A204.1 (cell line): ENCODE data around the gene EHBP1L1.

Experiments
- FAIRE-seq: peaks from 2 replicates; lab custom pipeline; 2012; peaks lifted over from hg19 to GRCh38; lab: Jason Lieb, UNC

EHBP1L1 gene

DNA sequence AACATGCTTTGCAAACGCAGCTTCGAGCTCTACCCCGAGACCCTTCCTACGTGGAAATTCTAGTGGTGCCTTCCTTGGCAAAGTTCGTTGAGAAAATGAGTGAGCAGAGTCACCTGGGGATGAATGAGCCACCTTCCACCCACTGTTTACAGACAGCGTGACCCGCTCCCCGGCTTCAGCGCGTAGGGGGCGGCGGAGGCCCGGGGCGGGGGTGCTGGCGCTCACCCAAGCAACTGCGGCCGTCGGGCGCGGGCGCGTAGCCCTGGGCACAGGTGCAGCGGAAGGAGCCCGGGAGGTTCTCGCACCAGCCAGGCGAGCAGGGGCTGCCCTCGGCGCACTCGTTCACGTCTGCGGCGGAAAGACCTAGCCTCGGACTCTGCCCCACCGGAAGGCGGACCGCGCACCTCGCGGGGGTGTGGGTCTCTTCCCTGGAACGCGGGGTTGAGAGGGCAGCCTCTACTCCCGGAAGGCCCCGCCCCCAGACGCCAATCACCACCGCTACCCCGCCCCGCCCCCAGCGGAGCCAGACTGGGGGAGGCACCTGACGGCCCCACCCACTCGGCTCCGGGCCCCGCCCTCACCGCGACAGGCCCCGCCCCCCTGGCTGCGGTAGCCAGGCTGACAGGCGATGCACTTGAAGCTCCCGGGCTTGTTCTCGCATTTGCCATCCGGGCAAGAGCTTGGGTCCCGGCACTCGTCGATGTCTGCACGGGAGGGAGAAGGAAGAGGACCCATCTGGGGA is 29.5 kb upstream of the EHBP1L1 start:
- FAIRE-seq: no peak

DNA sequence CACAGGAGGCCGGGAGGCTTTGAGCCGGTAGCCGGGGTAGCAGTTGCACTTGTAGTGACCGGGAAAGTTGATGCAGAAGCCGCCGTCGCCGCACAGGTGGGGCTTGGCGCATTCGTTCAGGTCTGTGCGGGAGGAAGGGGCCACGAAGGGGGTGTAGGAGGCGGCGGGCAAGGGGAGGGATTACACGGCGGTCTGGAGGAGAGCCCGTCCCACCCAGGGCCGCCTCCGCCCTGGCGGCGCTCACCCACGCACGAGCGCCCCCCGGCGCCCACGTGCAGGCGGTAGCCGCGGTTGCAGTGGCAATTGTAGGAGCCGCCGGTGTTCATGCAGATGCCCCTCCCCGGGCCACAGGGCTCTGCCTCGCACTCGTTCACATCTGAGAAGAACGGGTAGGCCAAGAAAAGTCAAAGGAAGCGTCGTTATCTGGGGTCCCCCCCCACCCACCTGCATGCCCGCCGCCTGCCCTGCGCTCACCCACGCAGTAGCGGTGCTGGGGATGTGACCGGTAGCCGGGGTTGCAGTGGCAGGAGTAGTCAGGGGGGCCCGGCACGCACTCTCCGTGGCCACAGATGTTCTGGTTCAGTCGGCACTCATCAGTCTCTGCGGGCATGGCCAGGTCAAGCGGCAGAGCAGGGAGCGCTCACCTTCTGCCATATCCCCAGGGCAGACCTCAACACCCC is 28.3 kb upstream of the EHBP1L1 start:
- FAIRE-seq: no peak

DNA sequence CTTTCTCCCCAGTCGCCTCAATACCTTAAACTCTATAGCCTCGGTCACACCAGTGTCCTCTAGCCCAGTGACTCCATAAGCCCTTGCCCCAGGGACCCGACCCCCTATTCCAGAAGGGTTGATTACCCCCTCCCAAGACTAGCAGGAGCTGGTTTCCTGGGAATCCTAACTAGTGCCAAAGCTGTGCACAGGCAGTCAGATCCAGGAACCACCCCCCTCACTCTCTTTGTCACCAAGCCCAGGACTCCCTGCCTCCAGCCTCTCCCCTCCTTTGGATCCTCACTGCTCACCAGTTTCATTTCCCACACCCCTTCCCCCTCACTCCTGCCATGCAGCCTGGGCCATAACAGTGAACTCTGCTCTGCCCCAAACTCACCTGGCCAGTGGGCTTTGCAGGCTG is 27.5 kb upstream of the EHBP1L1 start:
- no peak for FAIRE-seq

DNA sequence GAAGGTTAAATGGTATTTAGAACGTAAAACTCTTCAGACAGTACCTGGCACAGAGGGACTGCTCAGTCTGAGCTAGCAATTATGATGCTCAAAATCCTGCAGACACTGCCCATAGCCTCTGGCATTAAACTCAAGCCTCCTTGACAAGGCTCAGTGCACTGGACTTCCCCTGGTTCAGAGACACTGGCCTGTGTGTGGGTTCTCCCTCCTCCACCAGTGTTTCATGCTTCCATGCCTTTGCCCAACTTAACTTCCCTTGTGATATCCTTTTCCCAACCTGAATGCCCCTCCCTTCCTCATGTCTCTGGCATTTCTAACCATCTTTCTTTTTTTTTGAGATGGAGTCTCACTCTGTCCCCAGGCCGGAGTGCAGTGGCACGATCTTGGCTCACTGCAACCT is 26.8 kb upstream of the EHBP1L1 start:
- no peak for FAIRE-seq

DNA sequence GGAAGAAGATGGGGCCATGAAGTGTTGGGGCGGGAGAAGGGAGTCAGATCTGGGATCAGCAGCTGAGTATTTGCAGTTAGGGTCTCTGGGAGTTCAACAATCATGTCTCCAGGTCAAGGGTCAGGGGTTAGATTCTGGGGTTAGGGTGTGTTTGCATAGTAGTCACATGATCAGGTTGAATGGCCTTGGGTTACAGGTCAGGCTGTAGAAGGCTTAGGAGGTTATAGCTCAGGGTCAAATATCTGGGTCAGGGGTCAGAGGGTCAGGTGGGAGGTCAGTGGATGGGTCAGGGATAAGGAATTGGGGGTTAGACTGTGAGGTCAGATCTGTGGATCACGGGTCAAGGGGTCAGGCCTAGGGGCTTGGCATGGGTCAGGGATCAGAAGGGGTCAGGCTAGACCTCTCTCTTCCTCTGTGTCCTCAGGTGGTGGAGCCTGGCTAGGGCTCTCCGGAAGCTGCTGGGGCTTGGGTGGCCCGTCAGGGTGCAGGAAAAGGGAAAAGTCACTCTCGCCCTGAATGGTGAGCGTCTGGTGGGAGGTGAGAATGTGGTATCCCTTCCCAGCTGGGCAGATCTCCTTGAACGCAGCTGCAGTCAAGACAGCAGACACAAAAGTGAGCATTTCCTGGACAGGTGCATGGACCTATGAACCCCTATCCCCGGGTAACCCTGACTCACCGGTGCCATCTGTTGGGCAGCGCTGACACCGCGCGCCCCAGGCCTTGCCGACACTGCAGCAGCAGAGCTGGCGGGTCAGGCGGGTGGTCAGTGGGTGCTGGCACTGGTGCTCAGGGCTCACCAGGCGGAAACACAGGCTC is 24.1 kb upstream of the EHBP1L1 start:
- FAIRE-seq: no peak

DNA sequence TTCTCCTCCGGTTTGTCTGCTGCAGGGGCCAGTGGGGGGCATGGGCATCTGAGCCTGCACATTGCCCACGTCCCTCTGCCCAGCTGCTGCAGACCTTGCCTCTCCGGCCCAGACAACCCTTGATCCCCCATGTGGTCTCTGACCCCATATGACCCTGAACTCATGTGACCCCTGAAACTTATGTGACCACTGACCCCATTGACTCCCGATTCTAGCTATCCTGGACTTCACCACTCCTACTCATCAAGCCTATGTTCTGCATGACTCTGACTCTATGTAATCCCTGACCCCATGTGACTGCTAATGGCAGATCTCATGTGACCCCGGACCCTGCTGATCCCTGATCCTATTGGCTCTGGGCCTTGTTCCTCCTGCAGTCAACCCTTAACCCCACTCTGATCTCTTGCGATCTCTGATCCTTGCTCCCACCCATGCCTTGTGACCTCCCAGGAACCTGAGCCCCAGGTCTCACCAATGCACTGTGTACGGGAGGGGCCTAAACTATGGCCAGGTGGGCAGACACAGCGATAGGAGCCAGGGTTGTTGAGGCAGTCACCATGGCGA is 23.4 kb upstream of the EHBP1L1 start:
- FAIRE-seq: no peak

DNA sequence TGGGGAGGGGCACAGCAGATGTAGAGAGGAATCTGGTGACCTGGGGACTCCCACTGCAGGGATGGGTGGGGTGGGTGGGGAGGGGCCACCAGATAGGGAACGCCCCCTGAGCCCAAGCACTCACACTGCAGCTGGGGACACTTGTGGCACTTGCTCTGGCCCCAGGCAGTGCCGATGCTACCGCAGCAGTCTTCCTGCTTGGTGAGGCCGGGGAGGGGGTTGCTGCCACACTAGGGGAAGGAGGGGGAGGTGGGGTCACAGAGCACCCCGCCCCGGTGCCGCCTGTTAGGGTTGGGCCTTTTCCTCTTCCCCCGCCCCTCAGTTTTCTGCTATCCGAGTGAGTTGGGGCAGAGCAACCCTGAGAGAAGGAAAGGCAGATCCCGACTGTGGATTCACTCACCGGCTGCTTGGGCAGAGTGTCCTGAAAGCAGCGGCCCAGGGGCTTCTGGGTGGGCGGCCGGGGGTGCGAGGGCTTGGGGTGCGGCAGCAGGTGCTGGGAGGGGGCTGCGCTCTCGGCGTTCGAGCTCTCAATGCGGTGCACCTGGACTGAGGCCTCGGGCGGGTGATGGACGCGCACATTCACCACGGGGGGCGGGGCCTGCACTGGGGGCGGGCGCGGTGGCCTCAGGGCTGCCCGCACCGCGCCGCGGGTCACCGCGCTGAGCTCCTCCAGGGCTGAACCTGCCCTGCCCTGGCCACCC is 22.4 kb upstream of the EHBP1L1 start:
- no peak for FAIRE-seq

DNA sequence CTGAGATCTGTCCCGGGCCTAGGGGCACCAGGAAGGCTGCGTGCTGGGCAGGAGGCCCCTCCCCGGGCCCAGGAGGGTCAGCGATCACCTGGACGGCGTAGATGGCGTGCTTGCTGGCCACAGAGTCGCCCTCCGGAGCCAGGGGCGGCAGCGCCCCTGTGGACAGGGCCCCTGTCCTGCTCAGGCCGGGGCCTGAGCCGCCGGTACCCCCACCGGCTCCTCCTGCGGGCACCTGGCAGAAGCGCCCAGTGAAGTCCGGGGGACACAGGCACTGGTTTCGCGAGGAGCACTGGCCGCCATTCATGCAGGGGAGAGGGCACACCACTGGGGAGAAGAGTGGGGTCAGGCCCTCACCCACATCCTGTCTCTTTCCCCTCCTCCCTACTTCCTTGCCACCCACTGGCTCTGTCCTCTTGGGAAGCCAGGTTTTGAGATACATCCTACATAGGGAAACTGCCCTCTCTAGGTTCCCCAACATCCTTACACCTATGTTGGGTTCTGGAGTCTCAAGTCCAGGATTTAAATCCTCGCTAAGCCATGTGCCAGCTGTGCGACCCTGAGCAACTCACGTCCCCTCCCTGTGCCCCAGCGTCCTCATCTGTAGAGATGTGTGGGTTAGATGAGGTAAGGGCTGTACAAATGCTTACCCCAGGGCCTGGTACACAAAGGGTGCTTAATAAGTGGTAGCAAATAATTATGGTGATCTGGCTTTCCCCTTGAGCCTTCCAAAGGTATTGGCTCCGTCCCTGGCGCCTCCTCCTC is 21.6 kb upstream of the EHBP1L1 start:
- FAIRE-seq: no peak

DNA sequence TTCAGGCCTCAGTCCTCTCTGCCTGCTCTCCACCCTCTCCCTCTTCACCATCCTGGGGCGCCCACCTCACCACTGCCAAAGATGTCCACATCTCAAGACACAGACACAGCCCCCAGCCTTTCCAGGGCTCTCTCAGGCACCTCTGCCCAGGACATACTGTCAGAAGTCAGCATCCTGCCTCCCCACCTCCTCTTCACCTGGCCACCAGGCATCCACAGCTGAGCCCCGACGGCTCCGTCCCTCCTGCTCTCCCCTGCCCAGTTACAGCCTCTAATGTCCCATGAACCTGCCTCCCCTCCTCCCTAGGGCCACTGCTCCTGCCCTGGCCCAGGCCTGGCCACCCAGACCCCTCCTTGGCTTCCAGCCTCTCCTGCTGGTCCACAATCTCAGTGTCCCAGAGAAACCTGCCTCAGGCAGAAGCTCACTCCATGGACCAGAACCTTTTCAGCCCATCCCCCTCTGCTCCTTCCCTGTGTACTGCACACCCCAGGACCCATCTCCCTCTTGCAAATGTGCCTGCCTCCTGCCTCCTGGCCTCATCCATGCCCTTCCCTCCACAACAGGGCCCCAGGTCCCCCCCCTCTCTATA is 20.9 kb upstream of the EHBP1L1 start:
- no peak for FAIRE-seq

DNA sequence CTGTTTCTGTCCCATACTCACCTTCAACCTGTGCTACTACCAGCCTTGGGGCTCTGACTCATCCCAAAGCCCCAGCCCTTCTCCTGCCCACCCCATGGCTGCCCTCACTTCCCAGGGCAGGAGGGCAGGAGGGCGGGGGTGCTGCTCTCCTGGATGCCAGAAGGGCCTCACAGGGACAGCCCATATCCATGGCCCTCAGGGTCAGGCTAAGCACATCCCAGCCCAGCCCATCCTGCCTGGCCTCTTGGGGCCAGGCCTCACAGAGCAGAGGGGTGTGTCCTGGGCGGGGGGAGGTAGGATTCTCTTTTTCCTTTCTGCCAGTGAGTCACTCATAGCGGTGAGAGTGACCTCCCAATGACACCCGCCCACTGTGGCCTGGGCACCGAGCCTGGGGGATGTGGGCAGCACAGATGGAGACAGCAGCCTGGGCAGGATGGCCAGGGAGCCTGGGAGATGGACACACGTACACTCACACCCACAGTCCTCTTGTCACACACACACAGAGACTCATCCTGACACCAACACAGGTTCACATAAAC is 20.1 kb upstream of the EHBP1L1 start:
- no peak for FAIRE-seq

DNA sequence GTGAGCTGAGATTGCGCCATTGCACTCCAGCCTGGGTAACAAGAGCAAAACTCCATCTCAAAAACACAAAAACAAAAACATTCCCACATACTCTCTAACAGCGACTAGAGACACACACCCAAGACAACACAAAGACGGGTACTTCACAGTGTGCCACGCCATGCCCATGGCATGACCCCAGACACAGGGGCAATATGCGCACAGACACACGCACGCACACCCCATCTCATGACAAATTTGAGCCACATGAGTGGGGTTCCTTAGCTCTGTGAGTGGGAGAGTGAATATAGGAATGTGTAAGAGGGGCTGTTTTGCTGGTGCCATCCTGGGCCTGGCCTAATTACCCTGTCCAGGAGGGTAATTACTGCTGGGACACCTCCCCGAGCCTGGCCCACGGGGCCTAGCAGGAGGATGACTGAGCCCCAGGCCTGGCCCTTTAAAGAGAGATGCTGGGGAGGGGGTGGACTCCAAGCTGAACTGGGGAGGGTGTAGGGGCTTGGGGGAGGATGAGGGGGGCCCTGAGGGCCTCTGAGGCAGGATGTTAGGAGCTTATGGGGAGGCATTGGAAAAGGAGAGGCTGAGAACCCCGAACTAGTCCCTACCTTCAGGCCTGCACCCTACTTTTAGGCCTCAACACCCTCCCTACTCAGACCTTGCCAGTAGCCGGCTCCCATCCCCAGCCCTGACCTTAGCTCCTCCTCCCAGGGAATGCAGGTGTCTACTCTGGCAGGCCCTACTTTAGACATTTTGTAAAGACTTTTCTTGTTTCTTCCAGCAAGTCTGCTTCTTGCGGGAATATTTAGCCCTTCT is 19.2 kb upstream of the EHBP1L1 start:
- no peak for FAIRE-seq

DNA sequence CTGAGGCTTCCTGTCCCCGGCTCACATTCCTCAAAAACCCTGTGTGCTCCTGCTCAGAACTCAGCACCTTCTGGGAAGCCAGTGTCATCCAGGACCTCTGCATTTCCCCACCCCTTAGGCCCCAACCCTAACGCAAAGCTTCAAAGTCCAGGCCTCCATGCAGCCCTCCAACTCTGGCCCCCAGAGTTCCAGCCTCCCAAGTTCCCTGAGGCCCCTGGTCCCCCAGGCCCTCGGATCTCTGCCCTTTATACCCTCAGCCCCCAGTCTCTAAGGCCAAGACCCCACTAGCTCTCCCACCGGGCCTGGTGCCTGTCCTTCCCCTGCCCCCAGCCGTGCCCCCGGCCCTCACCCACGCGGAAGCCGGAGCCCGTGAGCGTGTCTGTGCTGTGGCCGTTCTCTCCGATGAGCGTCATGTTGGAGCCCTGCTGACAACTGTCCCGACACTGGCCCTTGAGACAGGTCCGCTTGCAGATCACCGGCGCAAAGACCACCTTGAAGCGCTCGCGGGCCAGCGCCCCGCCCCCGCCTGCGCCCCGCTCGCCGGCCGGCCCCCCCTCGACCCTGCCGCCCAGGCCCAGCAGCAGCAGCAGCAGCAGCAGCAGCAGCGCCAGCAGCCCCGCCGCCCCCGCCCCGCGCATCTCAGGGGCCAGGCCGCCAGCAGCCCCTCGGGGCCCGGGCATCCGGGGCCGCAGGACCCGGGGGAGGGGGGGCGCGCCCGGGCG is 18.4 kb upstream of the EHBP1L1 start:
- FAIRE-seq: no peak

DNA sequence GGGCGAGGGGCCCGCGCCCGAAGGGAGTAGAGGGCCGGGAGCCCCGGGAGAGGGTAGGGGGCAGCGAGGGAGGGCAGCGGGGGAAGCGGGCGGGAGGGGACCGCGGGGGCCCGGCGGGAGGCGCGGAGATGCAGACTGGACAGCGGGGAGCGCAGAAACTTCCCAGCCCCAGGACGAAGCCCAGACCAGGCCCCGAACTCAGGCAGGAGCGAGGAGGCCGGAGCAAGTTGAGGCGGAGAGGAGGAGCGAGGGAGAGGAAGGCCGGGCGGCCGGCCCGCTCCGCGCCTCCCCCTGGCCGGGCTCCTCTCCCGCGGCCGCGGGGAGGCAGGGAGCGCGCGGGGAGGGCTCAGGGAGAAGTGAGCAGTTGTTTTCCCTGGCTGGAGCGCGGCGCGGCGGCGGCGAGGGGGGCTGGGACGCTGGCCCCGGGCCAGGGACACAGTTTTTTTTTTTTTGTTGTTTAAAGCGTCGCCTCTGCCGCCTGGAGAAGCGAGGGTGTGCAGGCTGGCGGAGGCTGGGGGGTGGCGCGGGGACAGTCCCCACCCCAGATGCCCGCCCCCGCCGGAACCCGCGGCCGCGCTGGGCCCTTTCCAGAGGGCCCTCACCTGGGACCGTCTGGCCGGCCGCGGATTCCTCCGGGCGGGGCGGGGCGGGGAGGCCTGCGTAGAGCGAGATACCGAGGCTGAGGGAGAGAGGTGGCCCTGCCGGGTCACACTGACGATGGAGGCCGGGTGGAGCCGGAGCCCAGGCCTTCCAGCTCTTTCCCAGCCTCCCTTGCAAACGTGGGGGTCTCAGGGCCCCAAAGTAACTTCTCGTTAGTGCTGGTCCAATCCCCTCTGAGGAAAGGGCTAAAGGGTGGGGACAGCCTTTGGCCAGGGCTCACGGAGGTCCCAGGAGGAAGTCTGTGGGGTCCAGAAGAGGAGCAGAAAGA is 17.6 kb upstream of the EHBP1L1 start, which contains the start of gene LTBP3:
Gene LTBP3 (minus strand): TSS at position 358 of the 928 bp plus-strand sequence. CDS start 400 bp downstream, outside the sequence.
- FAIRE-seq: no peak

DNA sequence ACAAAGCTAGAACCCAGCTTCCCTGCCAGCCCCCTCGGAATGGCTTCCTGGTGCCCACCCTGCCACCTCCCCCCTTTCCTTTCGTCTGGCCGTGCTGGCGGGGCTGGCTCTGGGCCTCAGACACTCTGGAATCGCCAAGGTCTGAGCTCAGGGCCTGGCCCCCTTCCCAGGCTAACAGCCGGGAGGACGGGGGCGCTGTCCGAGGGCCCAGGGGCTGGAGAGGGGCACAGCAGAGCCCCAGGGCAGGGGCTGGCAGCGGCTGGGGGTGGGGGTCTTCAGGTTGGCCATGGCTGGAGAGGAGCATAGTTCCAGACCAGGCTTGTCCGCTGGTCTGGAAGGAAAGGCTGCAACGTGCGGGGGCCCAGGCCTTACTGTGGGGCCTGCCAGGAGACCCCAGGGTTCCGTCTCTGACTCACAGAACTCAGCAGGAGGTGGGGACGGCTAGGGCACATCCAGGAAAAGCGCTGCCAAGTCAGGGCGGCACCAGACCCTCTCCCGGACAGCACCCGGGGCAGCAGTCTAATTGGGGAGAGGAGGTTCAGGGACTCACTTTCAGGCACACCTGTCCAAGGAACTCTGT is 16.8 kb upstream of the EHBP1L1 start:
- no peak for FAIRE-seq

DNA sequence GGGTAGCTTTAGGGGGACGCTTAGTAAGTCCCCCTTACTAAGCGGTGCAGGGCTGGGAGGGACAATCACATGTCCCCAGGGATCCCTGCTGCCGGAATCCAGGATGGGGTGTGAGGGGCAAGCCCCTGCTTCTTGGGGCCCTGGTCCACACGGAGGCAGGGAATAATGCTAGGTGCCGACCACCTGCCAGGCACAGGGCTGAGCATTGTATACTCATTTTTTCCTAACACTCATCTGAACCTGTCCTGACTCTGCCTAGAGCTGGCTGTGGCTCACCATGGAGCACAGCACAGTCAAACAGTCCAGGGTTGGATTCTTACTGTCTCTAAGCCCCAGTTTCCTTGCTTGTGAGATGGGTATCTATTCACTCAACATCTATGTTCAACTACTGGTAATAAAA is 16.3 kb upstream of the EHBP1L1 start:
- no peak for FAIRE-seq

DNA sequence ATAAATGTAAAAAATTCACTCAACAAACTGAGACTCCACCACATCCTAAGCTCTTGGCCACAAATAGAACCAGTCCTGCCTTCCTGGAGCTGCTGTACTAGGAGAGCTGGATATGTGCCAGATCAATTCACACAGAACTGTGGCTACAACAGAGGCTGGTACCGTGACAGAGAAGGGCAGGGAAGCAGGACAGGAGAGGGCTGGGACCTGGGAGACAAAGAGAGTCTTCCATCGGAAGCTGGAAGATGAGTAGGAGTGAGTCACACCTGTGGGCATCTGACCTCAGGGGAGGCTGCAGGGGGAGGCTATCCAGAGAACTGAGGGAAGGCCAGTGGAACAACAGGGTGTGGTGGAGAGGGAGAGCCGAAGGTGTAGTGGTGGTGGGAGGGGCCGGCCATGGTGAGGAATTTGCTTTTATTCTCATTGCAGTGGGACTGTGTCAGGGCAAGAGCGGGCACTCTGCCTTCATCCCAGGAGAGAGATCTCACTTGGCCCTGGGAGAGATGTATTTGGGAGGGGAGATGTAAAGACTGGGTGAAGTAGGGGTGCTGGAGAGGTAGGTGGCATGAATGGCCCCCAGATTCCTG is 15.8 kb upstream of the EHBP1L1 start:
- no peak for FAIRE-seq
